Measurements from ENCODE around the gene COL6A5. TPM values are rescaled to one million over a fixed set of nuclear protein-coding genes. Genes with fewer than 3 reads are reported as not detected.

COL6A5 gene
- total and polyA plus RNA-seq, 10 of the 15 experiments (the other 5 are each of a cell fraction or from before 2014, with no cell fraction given) = 0.04 to 0.11 TPM; not detected in 8

DNA sequence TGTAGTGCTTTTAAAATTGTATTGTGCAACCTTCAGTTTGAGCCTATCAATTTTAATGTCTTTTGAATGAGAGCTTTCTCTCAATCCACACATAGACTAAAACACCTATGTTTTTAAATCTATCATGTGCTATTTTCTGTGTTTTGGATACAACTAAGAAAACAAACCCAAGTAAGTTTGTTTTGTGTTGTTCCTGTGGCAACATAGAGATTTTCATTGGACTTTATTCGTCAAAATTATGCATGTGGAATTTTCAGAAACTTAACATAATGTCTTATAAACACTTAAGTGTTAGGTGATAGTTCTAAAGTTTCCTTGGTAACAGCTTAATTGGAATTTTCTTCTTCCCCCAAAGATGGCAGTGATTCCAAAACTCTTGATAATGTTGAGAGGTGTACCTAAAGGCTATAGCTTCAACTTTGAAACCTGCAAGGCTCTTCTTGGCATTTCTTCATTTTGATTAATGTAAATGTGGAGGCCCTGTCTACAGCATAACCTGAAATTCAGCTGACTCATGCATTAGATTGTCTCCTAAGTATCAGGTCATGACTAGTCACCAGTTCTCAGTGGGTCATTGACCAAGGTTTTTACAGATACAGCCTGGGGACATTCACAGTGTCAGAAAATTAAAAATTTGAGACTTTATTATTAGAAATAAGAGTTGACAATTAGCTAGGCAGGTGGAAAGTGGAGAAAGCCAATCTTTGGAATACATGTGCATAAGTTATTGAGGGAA is 44.4 kb downstream of the COL6A5 start:
- DNase-seq (ENCODE audit: low read depth, low spot score) = no peak
- 0% methylated on average over 1 of the region's 1 CpG for WGBS (ENCODE audit: insufficient coverage, insufficient replicate concordance, low lambda C conversion rate, missing lambda C conversion rate)
- SMC1A ChIA-PET (ENCODE audit: uncharacterized antibody, unreplicated experiment) = interaction anchor here (0.6 to 0.7 kb wide), 3 partner anchors 13 to 147 kb away, joined by 3 read pairs; no protein-coding TSS in a partner anchor
- RAD21 ChIA-PET (ENCODE audit: unreplicated experiment) = no interaction called here
- H3K27ac ChIP-seq (ENCODE audit: control insufficient read depth, insufficient read depth) = no peak overlapping the region
- H2AFZ ChIP-seq (ENCODE audit: control insufficient read depth, low read depth, low read length) = no peak overlapping the region
- H3K4me3 ChIP-seq = no peak overlapping the region
- H3K79me2 ChIP-seq (ENCODE audit: control insufficient read depth, insufficient read depth, low read length) = no peaks in the 10 kb centered on the region
- FAIRE-seq = no peak
- in situ Hi-C loops (cut with MboI) = no loop called here
- CTCF ChIA-PET = interaction anchor here (0.7 kb wide), 1 partner anchor 57 kb away, joined by 3 read pairs; no protein-coding TSS in a partner anchor
- H3K4me2 ChIP-seq (ENCODE audit: control insufficient read depth, insufficient read depth) = no peak overlapping the region
- no peak for ATAC-seq
- no peaks in the 10 kb centered on the region for H3K36me3 ChIP-seq (ENCODE audit: control insufficient read depth in 2 of 2, insufficient read depth in 2 of 2, low read length in 1 of 2)
- no peaks in the 10 kb centered on the region for H3K9me3 ChIP-seq (replicated peaks; ENCODE audit: control insufficient read depth, insufficient read depth, low read length)
- POLR2A ChIA-PET = interaction anchor here (0.6 kb wide), 1 partner anchor 325 kb away, joined by 3 read pairs; no protein-coding TSS in a partner anchor
- no peak overlapping the region for H3K9ac ChIP-seq (ENCODE audit: control insufficient read depth, insufficient read depth, low read length)
- no peaks in the 10 kb centered on the region; a peak in 1 of 4 replicates for H3K27me3 ChIP-seq (replicated peaks in 1 of 2; ENCODE audit: control insufficient read depth in 2 of 2, insufficient read depth in 2 of 2, low read length in 1 of 2)
- H3K4me1 ChIP-seq (ENCODE audit: control insufficient read depth, insufficient read depth, low read length) = no peaks in the 10 kb centered on the region
- no peaks in the 10 kb centered on the region for H4K20me1 ChIP-seq (ENCODE audit: control insufficient read depth, insufficient read depth)
- BruUV-seq (replicated peaks) = no TSS peak
- TF ChIP-seq WRNIP1 (IDR thresholded peaks at IDR 0.05; ENCODE audit: borderline replicate concordance, low read depth, low read length) (no peak), HDAC2 (IDR thresholded peaks at IDR 0.05) (no peak), ESRRA (IDR thresholded peaks at IDR 0.05; ENCODE audit: low read length) (no peak), IRF3 (IDR thresholded peaks at IDR 0.05) (no peak), SP1 (IDR thresholded peaks at IDR 0.05; ENCODE audit: low read depth, low read length) (no peak), PRDM15 (CRISPR knock-in tag; IDR thresholded peaks at IDR 0.05) (no peak), FOS (IDR thresholded peaks at IDR 0.05; ENCODE audit: borderline replicate concordance, extremely low read depth, insufficient read length) (no peak), POU2F2 (IDR thresholded peaks at IDR 0.05; ENCODE audit: borderline replicate concordance, low read depth, low read length) (no peak), STAT3 (IDR thresholded peaks at IDR 0.05; ENCODE audit: low read depth, low read length) (no peak), ETV6 (conservative IDR thresholded peaks at IDR 0.05 in 1 of 2, IDR thresholded peaks at IDR 0.05 in 1 of 2; ENCODE audit: borderline replicate concordance in 1 of 2, low read depth in 1 of 2) (no peak), HDAC6 (IDR thresholded peaks at IDR 0.05; ENCODE audit: unreplicated experiment) (no peak)
- TF ChIP-seq, protein P1, sequence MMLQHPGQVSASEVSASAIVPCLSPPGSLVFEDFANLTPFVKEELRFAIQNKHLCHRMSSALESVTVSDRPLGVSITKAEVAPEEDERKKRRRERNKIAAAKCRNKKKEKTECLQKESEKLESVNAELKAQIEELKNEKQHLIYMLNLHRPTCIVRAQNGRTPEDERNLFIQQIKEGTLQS (IDR thresholded peaks at IDR 0.05; ENCODE audit: borderline replicate concordance, extremely low read depth, low read depth, low read length) = no peak
- TF ChIP-seq, protein P2, sequence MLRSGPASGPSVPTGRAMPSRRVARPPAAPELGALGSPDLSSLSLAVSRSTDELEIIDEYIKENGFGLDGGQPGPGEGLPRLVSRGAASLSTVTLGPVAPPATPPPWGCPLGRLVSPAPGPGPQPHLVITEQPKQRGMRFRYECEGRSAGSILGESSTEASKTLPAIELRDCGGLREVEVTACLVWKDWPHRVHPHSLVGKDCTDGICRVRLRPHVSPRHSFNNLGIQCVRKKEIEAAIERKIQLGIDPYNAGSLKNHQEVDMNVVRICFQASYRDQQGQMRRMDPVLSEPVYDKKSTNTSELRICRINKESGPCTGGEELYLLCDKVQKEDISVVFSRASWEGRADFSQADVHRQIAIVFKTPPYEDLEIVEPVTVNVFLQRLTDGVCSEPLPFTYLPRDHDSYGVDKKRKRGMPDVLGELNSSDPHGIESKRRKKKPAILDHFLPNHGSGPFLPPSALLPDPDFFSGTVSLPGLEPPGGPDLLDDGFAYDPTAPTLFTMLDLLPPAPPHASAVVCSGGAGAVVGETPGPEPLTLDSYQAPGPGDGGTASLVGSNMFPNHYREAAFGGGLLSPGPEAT (IDR thresholded peaks at IDR 0.05; ENCODE audit: low read depth) = no peak
- intact Hi-C loops (cut with micrococcal nuclease; ENCODE audit: unreplicated experiment) = no loop called here

All from GM12878 (cell line).